Astrocyte of the spinal cord (primary cell): ENCODE data around the gene RYR3.

Experiments used
- DNase-seq: peaks from one replicate; pipeline ENCODE4 v3.0.0; 2011; ENCODE audit warnings: low read depth, low spot score
- H3K4me3 ChIP-seq: 2 replicates; pipeline ENCODE4 v1.5.1; 2011; ENCODE audit warnings: low read depth, mild to moderate bottlenecking, low read length, moderate library complexity
- in situ Hi-C: cut with HindIII; loops from 2 replicates; pipeline ENCODE4 v1.10.0; 2017; ENCODE audit warnings: low sequenced_read_pairs
- TF ChIP-seq, protein P1 (sequence below): IDR thresholded peaks from 2 replicates; pipeline ENCODE4 v1.5.1; 2012; ENCODE audit warnings: low read depth, mild to moderate bottlenecking, low read length, inconsistent platforms

Gene RYR3

DNA sequence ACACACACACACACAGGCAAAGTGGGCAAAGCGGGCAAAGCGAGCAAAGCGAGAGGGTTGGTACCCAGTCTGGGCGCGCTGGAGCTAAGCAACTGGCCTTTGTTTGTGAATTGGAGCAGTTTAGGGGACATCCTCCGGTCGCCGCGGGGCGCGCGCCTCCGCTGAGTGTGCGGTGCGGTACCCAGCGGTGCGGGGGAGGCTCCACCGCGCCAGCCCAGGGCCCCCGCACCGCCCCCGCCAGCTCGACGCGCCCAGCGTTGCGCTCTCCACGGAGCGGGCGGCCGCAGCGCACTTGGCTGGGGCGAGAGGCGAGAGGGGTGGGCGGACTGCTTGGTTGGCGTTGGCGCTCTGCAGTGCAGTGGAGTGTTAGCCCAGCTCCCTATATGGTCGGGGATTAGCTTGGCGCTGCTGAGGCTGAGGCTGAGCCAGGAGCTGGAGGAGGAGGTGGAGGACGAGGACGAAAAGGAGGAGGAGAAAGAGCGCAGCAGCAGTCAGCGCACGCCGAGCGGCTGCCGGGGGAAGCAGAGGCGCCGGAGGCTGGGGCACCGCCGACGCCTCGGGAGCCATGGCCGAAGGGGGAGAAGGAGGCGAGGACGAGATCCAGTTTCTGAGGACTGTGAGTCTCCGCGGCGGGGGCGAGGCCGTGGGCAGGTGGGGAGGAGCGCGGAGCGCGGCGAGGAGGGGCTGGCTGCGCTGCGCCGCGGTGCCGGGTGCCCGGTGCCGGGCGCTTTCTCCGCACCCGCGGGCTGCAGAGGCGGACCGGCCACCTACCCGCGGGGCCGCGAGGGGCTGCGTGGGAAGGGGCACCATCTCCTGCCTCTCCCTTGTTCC is at the start of gene RYR3:
Gene RYR3 (plus strand): TSS at position 487 of the 831 bp plus-strand sequence. CDS start 79 bp downstream, at position 566.
- TF ChIP-seq, protein P1, sequence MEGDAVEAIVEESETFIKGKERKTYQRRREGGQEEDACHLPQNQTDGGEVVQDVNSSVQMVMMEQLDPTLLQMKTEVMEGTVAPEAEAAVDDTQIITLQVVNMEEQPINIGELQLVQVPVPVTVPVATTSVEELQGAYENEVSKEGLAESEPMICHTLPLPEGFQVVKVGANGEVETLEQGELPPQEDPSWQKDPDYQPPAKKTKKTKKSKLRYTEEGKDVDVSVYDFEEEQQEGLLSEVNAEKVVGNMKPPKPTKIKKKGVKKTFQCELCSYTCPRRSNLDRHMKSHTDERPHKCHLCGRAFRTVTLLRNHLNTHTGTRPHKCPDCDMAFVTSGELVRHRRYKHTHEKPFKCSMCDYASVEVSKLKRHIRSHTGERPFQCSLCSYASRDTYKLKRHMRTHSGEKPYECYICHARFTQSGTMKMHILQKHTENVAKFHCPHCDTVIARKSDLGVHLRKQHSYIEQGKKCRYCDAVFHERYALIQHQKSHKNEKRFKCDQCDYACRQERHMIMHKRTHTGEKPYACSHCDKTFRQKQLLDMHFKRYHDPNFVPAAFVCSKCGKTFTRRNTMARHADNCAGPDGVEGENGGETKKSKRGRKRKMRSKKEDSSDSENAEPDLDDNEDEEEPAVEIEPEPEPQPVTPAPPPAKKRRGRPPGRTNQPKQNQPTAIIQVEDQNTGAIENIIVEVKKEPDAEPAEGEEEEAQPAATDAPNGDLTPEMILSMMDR: no peak
- DNase-seq: peak; percentile 22
- in situ Hi-C loops: no loop called here
- H3K4me3 ChIP-seq: no peak within 1 kb of the TSS

DNA sequence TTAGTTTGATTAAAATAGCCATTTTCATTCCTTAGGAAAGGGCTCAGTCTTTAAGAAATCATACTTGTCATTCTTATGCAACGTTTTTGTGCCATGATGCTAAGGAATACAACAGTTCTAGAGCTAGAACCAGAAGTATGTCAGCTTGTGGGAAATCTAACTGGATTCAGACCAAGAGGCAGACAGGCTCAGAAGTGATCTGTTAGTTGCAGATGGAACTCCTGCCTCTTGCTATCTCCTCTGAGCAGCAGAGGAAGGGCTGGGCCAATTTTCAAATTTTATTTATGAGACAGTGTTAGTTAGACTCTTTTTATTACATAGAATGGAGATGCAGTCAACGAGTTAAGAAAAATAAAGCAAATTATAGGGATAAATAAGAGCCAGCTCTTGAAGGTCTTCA is 48.5 kb upstream of the RYR3 start:
- in situ Hi-C loops: no loop called here
- DNase-seq: no peak

GRCh38 chr15:33277689-33278088 is 33.1 kb upstream of the RYR3 start:
- TF ChIP-seq, protein P1: no peak
- H3K4me3 ChIP-seq: no peak overlapping the region
- no peak for DNase-seq
- in situ Hi-C loops: no loop called here

More for the DNA sequence above, 48.5 kb upstream of the RYR3 start:
- no peak overlapping the region for H3K4me3 ChIP-seq
- TF ChIP-seq, protein P1: no peak

DNA sequence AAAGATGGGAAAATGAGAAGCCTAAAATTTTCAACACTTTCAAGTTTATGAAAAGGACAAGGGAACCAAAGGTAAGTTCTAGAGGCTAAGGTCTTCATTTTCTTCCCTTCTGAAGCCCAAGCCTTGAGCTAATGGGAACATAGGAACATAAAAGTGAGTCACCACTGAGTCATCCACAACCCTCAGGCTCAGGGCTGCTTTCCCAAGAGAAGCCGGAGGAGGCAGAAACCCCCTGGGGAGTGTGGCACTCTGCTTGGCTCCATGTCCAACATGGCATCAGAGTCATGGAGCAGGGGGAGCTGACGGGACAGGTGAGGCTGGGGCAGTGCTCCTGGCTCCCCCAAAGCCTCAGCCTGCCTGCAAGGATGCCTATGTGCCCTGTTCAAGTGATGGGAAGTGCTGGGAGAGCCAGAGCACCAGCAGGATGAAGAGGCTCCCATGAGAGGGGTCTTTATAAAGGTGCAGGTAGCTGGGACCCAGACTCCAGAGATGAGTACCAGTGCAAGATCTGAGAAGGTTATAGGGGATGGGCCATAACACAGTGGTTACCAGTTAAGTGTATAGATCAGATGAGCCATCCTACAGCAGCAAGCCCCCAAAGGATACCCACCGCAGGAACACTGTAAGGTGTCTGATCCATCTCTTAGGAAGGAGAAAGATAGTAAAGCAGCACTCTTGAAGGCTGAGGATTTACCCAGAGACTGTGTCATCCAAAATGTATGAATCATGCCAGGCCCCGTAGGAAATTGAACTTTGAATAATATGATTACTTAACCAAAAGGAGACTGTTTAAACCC is 31.8 kb upstream of the RYR3 start:
- DNase-seq: peak; percentile 96
- in situ Hi-C loops: no loop called here
- H3K4me3 ChIP-seq: no peak overlapping the region
- TF ChIP-seq, protein P1: no peak

DNA sequence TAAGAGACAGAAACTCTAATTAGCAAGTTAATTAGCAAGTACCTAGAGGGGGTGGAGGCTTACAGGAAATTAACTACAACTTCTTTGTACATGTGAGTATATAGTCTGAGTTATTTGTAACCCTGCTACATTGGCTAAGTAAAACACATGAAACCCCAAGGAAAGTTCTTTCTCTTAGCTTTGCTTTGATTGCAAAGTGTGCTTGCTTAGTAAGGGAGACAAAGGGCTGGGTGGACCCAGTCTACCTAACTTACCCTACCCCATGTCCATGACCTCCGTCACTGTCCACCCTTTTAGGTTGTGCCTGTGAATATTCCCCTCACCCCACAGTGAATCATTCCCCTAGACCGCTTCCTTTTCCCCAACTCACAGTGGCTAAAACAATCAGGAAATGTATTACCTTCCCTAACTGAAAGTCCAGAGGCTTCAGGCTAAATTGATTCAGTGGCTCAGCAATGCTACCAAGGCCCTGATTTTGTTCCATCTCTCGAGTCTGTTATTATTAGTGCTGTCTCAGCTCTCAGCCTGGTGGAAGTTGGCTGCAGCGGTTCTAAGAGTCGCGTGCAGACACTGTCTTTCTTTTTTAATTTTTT is 31.1 kb upstream of the RYR3 start:
- DNase-seq: peak; percentile 60
- no peak overlapping the region for H3K4me3 ChIP-seq
- in situ Hi-C loops: no loop called here
- TF ChIP-seq, protein P1: no peak

GRCh38 chr15:33282226-33283020 is 28.3 kb upstream of the RYR3 start:
- H3K4me3 ChIP-seq: no peak overlapping the region
- in situ Hi-C loops: no loop called here
- DNase-seq: no peak
- TF ChIP-seq, protein P1: no peak
